ENCODE results near the gene ZDHHC20.

GRCh38 chr13:21328836-21329477, 130.1 kb downstream of the ZDHHC20 start:
- TF ChIP-seq CTCF (conservative IDR thresholded peaks at IDR 0.05; ENCODE audit: low read length) (no peak), EZH2phosphoT487 (IDR thresholded peaks at IDR 0.05; ENCODE audit: borderline replicate concordance, low read depth, low read length) (no peak)
